ENCODE data around the gene SMLR1. TPM values are rescaled to one million over a fixed set of nuclear protein-coding genes. Genes with fewer than 3 reads are reported as not detected.

Gene SMLR1
- total RNA-seq, result not detected

DNA sequence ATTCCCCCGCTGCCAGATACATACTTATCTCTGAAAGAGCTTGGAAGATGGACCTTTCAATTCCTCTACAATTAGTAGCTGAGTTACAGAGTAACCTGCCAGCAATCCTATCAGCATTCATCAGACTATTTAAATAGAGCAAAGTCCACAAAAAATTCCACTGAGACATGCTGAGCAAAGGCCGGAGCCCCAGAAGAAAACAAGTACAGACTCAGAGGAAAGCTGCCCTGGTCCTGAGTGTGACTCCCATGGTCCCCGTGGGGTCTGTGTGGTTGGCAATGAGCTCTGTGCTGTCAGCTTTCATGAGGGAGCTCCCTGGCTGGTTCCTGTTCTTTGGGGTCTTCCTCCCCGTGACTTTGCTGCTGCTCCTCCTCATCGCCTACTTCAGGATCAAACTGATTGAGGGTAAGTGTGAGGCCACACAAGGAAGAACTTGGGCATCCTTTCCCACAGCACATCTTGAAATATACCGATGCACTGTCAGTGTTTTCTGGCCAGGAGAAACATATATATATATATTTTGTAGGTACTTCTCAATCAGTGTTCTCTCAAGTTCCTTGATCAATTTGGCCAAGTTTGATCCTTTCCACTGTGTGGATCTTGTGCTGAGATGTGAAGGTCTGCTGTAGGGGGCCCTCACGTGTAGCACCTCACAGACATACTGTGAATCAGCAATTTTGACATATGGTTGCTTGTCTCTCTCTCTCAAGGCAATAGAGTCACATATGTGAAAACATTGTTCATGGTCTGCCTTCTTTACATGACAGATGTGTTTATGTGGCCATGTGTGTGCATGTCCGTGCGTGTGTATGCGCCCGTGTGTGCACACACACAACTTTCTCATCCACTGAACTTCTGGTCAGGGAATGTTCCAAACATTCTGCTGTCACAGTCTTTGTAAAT is at the start of gene SMLR1:
Gene SMLR1 (plus strand): TSS at position 160 of the 903 bp plus-strand sequence. CDS start 8 bp downstream, at position 168.

Other genes starting within 250 kb of the SMLR1 start
- gene EPB41L2, start 235.8 kb downstream of the SMLR1 start, total RNA-seq, result 653 TPM

All from camera-type eye (tissue), 1 donor.